RPMI7951 (cell line): ENCODE data around the gene SUPT20HL2. TPM values are rescaled to one million over a fixed set of nuclear protein-coding genes. Genes with fewer than 3 reads are reported as not detected.

ENCODE experiments used
- total RNA-seq: library from RNA; depleted of rRNA; stranded (reverse); fragments of >200 nt; shearing (Covaris generic); gene quantifications from 2 replicates; pipeline ENCODE4 v1.2.3, GENCODE V29; 2014; rRNA removed

Gene SUPT20HL2
- total RNA-seq, 1 experiment from 2014 or later: 0.24 TPM

Other genes with a start within 250 kb of the SUPT20HL2 start
- gene ZFX, start 164.3 kb downstream of the SUPT20HL2 start, total RNA-seq: 36.9 and 37.6 TPM in 2 replicates
- not detected in 2 replicates for gene SUPT20HL1, start 46.6 kb upstream of the SUPT20HL2 start, total RNA-seq
- gene PDK3, start 151.2 kb upstream of the SUPT20HL2 start, total RNA-seq: 29.1 and 34.5 TPM in 2 replicates